ENCODE results near the gene PAAF1. TPM values are rescaled to one million over a fixed set of nuclear protein-coding genes. Genes with fewer than 3 reads are reported as not detected.

The PAAF1 gene
- polyA plus RNA-seq, 2 of the 4 experiments (the other 2 are of a cell fraction), result 16.6 to 25.1 TPM

- WGBS (ENCODE audit: missing lambda C conversion rate), result 92% methylated on average over 12 of the region's 14 CpGs
- no peak for TF ChIP-seq EP300 (IDR thresholded peaks at IDR 0.05)
- TF ChIP-seq RCOR1 (IDR thresholded peaks at IDR 0.05; ENCODE audit: low read depth, low read length), result no peak
- TF ChIP-seq HMGXB4 (CRISPR knock-in tag; IDR thresholded peaks at IDR 0.05; ENCODE audit: borderline replicate concordance), result no peak
- ChIA-PET POLR2A (no interaction called here), CTCF (interaction anchor here (0.6 to 7.9 kb wide), 4 partner anchors 12 to 494 kb away, joined by 3 to 61 read pairs (median 4); no protein-coding TSS in a partner anchor)
- H3K9me3 ChIP-seq, result no peaks in the 10 kb centered on the region
- H3K4me2 ChIP-seq, result no peak overlapping the region
- peaks cover 27% of the 10 kb centered on the region for H3K4me1 ChIP-seq
- no peak overlapping the region for H3K27ac ChIP-seq
- FAIRE-seq (no peak), ATAC-seq (no peak), DNase-seq (ENCODE audit: low read depth in 1 of 2, low spot score in 1 of 2) (no peak)
- no peak overlapping the region for H3K4me3 ChIP-seq
These were observed 99.8 kb downstream of the PAAF1 start for GRCh38 chr11:73976451-73977151.

GRCh38 chr11:73977856-73978519 is 101.2 kb downstream of the PAAF1 start:
- CTCF ChIA-PET, result interaction anchor here (7.9 kb wide), 1 partner anchor 13 kb away, joined by 61 read pairs; no protein-coding TSS in a partner anchor
- TF ChIP-seq KDM1A (IDR thresholded peaks at IDR 0.05; ENCODE audit: low read depth), result no peak
- TF ChIP-seq ZC3H11A (IDR thresholded peaks at IDR 0.05), result no peak
- no peak for TF ChIP-seq FOSB (CRISPR knock-in tag; IDR thresholded peaks at IDR 0.05)
- no peak for TF ChIP-seq ZFP36 (IDR thresholded peaks at IDR 0.05; ENCODE audit: borderline replicate concordance, partially characterized antibody)
- TF ChIP-seq RAD21 (conservative IDR thresholded peaks at IDR 0.05 in 1 of 2, IDR thresholded peaks at IDR 0.05 in 1 of 2), result no peak
- TF ChIP-seq EP300 (IDR thresholded peaks at IDR 0.05), result no peak
- TF ChIP-seq PBX3 (IDR thresholded peaks at IDR 0.05), result no peak
- no peak for TF ChIP-seq POLR2A (IDR thresholded peaks at IDR 0.05; ENCODE audit: low read length)
- TF ChIP-seq TFCP2L1 (CRISPR knock-in tag; IDR thresholded peaks at IDR 0.05), result no peak
- TF ChIP-seq EHMT2 (IDR thresholded peaks at IDR 0.05; ENCODE audit: low read depth), result no peak
- TF ChIP-seq CEBPB (IDR thresholded peaks at IDR 0.05), result no peak
- no peak for TF ChIP-seq HOXA7 (CRISPR knock-in tag; IDR thresholded peaks at IDR 0.05)
- no peak for TF ChIP-seq EHF (CRISPR knock-in tag; IDR thresholded peaks at IDR 0.05)
- no peak for TF ChIP-seq NR3C1 (IDR thresholded peaks at IDR 0.05)
- no peak for TF ChIP-seq HMGXB4 (CRISPR knock-in tag; IDR thresholded peaks at IDR 0.05; ENCODE audit: borderline replicate concordance)
- Histone ChIP-seq H3K9me3 (no peaks in the 10 kb centered on the region), H3K27ac (no peak overlapping the region), H3K4me1 (peaks cover 30% of the 10 kb centered on the region), H3K4me3 (no peak overlapping the region), H3K4me2 (no peak overlapping the region)
- DNase-seq (ENCODE audit: low read depth in 1 of 2, low spot score in 1 of 2) (no peak), FAIRE-seq (no peak), ATAC-seq (no peak)
- POLR2A ChIA-PET, result no interaction called here
- 96% methylated on average over 18 of the region's 18 CpGs for WGBS (ENCODE audit: missing lambda C conversion rate)

- WGBS (ENCODE audit: missing lambda C conversion rate), result 88% methylated on average over 3 of the region's 3 CpGs
- peaks cover 32% of the 10 kb centered on the region for H3K4me1 ChIP-seq
- ChIA-PET POLR2A (no interaction called here), CTCF (interaction anchor here (7.9 kb wide), 1 partner anchor 14 kb away, joined by 61 read pairs; no protein-coding TSS in a partner anchor)
- no peak overlapping the region for H3K27ac ChIP-seq
- DNase-seq (ENCODE audit: low read depth in 1 of 2, low spot score in 1 of 2) (no peak), ATAC-seq (no peak), FAIRE-seq (no peak)
- H3K4me3 ChIP-seq, result no peak overlapping the region
- no peak overlapping the region for H3K4me2 ChIP-seq
- H3K9me3 ChIP-seq, result no peaks in the 10 kb centered on the region
- TF ChIP-seq CBX2 (IDR thresholded peaks at IDR 0.05; ENCODE audit: borderline replicate concordance, low read depth), result no peak
- no peak for TF ChIP-seq ZC3H11A (IDR thresholded peaks at IDR 0.05)
- no peak for TF ChIP-seq EP300 (IDR thresholded peaks at IDR 0.05)
- TF ChIP-seq E2F6 (IDR thresholded peaks at IDR 0.05; ENCODE audit: borderline replicate concordance, low read depth), result no peak
- no peak for TF ChIP-seq FOSL2 (IDR thresholded peaks at IDR 0.05)
- TF ChIP-seq FOSL2 (CRISPR knock-in tag; IDR thresholded peaks at IDR 0.05), result no peak
- no peak for TF ChIP-seq ATOH8 (CRISPR knock-in tag; IDR thresholded peaks at IDR 0.05; ENCODE audit: low read depth)
These were observed 101.8 kb downstream of the PAAF1 start for GRCh38 chr11:73978576-73979086.

Data from A549 (cell line).